NT2/D1 (cell line): ENCODE data around the gene CNTD1.

ENCODE experiments used
- SUZ12 ChIP-seq: IDR thresholded peaks from 2 replicates; pipeline ENCODE4 v1.6.1; 2011; ENCODE audit not compliant: insufficient read length, insufficient read depth; ENCODE audit errors: extremely low read depth
- YY1 ChIP-seq: IDR thresholded peaks from 2 replicates; pipeline ENCODE4 v1.6.1; 2011; ENCODE audit not compliant: insufficient read length, insufficient read depth

GRCh38 chr17:42830971-42831370, 32.3 kb downstream of the CNTD1 start:
- TF ChIP-seq SUZ12 (no peak), YY1 (no peak)
